DMS53 treated with DMSO at 0.1 percent for 48 hours (cell line): ENCODE data around the gene ASAP2.

Source experiments
- DNase-seq: peaks from one replicate; lab custom pipeline; 2025; ENCODE audit not compliant: unreplicated experiment; lab: John Stamatoyannopoulos, UW

ASAP2 gene

DNA sequence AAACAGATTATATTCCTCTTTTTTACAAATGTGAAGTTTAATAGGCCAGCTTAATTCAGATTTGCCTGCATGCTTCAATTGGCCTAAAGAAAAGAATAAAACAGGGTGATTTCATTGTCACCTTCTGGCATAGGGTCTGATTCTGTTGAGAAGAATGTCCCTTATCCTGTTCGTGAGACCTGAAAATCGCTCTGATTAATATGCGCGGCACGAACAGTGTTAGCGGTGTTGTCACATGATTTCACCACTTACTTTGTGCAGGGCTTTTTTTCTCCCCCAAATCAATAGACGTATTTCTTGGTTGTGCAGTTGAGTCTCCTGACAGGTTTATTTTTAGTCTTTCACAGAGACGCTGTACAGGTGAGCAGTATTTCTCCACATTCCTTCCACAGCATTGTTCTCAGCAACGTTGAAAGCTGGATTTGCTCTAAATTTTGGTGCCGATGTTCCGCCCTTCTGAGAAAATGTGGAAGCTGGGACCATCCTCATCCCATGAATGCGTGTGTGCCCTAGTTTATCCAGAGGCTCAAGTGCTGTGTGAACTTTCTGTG is 134.8 kb downstream of the ASAP2 start:
- DNase-seq, result no peak

DNA sequence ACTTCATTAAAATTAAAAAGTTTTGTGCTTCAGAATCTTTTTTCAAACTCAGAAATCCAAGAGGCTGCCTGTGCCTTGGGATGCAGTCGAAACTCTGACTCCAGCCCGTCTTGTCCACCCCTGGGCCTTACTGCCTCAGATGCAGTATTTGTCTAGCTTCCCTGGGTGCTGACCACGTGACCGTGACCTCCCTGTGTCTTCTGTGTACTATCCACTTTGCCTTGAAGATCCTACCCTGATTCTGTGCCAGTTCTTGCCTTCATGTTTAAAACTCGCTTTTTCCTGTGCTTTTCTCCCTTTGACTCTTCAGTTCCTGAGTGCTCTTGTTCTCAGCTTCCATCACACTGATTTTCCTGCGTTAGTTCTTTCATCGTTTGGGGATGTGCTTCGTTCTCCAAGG is 136.0 kb downstream of the ASAP2 start:
- DNase-seq, result no peak

DNA sequence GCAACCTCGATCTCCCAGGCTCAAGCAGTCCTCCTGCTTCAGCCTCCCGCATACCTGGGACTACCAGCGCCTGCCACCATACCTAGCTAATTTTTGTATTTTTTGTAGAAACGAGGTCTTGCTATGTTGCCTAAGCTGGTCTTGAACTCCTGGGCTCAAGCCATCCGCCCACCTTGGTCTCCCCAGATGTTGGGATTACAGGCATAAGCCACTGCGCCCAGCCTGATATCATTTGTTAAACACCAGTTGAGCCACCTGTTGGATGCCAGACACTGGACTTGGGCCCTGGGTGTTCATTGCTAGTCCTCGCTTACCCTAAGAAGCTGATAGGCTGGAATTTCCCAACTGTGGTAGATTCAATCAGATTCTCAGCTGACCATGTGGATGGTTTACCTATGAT is 136.9 kb downstream of the ASAP2 start:
- no peak for DNase-seq

DNA sequence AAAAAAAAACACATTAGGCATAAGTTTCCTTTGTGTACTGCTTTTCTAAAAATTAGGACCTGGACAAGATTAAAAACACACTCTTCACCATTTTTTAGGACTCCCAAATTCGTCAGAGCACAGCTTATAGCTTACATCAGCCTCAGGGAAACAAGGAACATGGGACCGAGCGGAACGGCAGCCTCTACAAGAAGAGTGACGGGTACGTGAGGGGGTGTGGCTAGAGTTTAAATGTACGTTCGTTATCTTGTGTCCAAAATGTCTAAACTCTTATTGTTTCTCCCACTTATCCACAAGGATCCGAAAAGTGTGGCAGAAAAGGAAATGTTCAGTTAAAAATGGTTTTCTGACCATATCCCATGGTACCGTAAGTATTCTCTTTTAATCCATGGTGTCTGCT is 137.8 kb downstream of the ASAP2 start:
- no peak for DNase-seq

DNA sequence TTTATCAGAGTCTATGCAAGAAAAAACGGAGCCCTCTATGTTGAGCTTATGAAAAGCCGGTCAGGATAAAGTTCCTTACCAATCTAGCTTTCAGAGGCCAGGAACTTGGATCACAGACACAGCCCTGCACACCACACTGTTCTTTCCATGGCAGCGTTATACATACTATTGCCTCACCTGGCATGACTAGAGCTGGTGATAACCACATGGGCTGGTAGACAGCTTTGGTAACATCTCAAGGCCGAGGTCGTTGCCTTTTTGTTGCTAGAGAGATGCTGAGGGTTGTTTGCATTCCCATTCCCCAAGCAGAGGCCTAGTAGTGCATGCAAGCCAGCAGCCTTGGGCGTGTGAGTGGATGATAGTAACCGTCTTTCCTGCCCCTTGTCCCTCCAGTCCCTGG is 138.7 kb downstream of the ASAP2 start:
- DNase-seq, result no peak

DNA sequence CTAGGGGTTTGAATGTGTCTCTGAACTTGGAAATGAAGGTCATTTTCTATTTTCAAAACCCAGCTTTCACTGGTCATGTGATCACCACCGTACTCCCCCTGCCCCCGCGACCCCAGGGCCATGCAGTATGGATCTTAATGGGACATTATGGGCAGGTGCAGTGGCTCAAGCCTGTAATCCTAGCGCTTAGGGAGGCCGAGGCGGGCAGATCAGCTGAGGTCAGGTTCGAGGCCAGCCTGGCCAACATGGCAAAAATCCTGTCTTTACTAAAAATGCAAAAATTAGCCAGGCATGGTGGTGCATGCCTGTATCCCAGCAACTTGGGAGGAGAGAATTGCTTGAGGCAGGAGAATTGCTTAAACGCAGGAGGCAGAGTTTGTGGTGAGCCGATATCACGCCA is 139.4 kb downstream of the ASAP2 start:
- DNase-seq, result no peak

DNA sequence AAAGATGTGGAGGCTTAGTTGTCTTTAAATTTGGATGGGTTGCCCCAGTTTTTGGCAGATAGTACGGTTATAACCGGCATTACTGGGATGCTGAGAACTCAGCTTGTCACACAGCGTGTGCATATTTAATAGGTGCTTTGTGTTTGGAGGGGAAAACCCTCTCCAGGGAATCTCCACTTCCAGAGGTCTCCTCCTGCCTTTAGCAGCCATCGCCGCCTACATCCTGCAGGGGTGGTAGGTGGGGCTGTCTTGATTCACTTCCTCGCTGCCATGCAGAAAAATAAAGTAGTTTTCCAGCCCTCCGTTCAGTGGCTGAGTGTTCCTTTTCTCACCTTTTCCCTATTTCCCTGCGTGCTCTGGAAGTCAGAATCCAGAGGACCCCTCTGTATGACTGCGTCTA is 140.3 kb downstream of the ASAP2 start:
- no peak for DNase-seq

DNA sequence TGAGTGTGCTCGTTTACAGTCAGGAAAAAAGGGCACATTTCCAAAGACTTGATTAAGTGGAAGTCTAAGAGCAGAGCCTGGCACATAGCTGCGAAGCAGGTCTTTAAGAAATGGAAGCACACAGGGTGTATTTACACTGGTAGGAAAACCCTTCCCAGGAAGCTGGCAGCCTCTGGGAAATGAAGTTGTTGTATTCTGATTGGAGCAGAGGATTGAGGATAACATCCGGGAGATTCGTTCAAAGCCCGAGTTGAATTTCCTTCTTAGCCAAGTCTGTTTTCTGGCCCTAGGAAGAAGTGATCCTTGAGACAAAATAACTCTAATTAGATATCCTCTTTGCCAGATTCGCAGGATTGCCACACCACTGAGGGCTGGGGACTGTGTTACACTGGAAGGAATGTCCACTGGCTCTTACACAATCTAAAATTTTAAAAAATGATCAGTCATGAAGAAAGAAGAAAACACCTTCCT is 140.8 kb downstream of the ASAP2 start:
- no peak for DNase-seq

DNA sequence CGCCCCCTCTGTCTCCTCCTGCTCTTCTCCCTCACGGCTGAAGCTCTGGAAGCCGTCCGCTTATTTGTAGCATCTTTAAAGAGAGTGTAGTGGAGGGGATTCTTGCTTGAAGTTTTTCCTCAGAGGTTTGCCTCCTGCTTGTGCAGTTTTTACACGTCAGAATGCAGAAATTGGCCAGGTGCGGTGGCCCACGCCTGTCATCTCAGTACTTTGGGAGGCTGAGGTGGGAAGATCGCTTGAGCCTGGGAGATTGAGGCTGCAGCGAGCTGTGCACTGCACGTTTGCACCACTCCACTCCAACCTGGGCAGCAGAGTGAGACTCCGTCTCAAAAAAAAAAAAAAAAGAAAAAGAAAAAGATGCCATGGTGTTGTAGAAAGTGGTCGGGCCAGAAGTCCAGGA is 147.7 kb downstream of the ASAP2 start:
- no peak for DNase-seq

DNA sequence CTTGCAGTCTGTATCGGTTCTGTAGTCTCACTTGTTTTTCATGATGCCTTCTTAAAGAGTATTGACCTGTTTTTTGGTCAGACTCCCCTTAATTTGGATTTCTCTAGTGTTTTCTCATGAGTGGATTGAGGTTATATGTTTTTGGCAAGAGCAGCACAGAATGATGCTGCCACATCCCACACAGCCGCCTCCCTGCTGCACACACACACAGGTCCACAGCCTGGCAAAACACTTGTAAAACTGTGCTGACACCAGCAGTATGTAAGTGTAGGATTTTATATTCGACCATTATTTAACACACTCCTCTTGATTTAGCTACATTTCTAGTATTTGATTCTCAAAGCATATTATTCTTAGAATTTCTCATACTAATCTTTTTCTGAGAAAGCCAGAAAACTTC is 148.7 kb downstream of the ASAP2 start:
- no peak for DNase-seq

DNA sequence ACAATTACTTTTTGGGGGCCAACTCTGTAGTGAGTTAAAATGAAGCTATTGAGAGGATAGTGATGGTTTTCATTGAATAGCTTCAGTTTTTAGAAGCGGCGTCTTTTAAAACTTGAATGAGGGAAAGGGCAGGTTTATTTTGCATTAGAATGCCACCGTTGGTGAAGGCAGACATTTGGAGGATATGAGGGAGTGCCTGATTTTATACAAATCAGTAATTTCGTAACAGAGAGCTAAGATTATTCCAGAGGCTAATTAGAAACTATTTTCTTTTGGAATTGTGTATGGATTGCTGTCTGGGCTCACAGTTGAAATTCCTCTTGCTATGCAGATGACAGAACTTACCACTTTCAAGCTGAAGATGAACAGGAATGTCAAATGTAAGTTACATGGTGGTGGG is 149.1 kb downstream of the ASAP2 start:
- no peak for DNase-seq

DNA sequence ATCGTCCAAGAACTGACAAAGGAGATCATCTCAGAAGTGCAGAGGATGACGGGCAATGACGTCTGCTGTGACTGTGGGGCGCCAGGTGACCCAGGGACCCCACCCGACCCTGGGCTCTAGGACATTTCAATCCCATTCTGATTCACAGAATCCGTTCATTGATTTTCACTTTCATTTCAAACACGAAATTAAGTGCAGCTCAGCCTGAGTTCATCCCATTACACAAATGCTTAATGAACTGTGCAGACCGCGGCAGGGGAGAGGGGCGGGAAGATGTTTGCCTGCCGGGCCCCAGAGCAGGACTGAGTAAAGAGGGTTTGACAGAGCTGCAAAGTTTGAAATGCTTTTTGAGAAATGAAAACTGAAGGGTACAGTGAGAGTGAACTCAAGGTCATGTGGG is 149.6 kb downstream of the ASAP2 start:
- DNase-seq, result no peak

DNA sequence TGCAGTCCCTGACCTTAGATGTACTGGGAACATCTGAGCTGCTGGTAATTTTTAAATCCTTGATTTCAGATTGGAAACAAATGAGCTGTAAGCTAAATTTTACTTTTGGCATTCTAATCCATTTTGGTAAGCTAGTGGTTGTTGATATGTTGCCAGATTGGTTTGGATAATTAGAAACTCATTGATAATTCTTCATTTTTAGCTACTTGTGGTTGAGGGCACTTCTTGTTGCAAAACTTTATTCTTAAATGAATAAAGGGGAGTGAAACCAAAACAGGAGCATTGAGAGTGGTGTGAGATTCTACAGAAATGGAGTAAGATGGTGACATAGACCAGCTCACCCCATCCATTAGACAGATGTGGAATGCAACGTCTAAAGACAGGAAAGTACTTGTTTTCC is 152.2 kb downstream of the ASAP2 start:
- DNase-seq, result no peak

DNA sequence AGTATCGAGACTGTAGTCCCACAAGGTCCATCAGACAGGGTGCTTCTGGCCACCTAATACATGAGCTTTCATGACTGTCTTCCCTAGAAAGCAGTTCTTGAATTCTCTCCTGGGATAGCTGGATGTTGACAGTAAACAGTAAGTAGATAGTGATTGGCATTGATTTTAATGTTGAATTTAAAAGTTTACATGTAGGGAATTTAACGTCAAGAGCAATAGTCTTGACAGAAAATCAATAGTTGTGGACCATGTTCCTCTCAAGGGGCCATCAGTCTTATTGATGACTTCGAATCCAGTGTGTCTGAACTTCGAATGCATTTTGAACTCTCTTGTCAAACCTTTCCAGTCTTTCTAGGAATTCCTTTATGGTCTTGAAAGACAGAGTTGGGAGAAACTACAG is 152.9 kb downstream of the ASAP2 start:
- no peak for DNase-seq

DNA sequence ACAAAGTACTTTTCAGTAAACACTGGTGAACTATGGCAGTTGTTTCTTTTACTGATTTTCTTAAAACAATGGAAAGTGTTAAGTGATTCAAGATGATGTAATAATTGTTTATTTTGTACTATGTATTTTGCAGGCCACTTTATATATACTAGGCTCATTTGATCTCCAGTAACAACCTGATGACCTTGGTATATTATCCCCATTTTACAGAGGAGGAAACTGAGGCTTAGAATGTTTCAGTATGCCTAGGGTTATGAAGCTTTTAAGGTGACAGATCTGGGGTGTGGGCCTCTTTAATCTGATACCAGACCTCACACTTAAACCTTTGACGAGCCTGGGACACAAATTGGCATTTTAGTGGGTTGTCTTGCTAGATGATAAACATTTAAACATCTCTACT is 153.5 kb downstream of the ASAP2 start:
- no peak for DNase-seq

DNA sequence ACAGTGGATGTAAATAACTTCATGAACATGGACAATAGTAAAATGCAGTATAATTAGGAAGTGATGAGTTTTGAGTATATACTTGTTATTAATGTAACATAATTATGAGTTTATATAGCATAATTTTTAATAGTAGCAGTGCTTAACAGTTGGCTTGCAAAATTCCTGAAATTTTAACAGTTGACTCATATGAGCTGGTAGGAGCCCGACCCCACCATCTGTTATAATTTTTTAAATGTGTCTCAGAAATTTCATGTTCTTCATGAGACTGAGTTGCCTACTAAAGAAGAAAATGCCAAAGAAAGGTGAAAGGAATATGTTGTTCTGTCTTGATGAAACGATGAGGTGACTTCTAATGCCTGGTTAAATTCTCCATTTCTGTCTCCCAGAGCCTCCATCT is 154.1 kb downstream of the ASAP2 start:
- DNase-seq, result no peak

DNA sequence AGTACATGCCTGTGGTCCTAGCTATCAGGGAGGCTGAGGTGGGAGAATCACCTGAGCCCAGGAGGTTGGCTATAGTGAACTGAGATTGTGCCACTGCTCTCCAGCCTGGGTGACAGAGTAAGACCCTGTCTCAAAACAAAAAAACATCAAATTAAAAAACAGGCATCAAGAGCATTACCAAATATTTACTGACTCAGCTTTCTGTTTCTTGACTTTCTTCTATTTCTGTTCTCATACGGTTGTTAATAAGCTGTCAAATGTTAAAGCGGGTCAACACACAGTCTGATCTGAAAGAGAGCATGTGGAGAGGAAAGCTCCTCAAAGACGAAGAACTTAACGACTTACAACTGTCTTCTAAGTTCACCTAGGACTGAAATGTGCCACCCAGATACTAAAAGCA is 157.8 kb downstream of the ASAP2 start:
- DNase-seq, result no peak

DNA sequence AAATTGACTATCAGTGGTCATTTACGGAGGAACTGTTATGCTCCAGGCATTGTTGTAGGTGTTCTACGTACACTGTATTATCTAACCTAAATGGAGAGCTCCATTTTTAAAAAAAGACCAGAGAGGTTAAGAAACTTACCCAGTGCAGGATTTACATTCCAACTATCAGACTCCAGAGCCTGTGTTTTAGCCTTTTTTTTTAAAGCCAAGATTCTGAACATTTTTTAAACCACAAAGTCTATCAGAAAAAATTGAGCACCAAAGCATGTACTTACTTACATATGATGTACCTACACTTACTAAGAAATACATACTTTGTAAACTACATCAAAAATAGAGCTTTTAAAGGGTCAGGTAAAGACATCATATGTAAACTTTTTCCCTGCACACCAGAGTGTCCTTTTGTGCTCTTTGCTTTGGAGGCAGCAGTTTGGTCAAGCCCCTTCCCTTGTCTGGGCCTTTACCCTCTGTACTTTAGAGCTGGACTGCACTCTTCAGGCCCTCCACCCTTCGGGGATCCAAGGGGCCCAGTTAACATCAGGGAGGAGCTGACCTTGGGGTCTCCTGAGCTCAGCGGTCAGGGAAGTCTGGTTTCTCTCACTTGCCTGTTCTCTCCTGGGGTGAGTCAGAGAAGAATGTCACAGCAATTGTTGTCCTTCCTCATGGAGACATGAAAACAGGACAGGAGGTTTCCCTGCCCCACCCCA is 158.3 kb downstream of the ASAP2 start:
- DNase-seq, result no peak

DNA sequence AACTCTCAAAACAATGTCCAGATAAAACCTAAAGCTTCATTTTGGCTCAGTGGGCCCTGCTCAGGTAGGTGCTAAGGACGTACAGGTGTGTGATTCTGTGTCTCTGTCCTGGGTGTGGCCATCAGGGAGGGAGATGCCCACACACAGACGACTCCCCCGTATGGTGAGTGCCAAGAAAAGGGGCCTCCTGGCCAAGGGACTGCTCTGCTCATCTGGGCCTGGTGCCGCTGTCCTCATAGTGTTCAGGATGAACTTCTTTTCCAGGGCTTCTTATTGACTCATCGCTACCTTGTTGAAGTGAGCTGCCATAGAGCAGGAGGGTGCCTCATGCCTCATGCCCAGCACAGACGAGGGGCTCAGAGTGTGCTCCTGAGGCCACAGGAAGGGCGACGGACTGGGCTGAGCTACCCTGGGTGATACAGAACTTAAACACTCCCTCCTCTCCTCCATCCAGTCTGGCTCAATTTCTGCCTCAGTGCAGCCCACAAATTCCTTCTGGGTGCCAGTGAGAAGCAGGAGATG is 158.9 kb downstream of the ASAP2 start:
- no peak for DNase-seq

DNA sequence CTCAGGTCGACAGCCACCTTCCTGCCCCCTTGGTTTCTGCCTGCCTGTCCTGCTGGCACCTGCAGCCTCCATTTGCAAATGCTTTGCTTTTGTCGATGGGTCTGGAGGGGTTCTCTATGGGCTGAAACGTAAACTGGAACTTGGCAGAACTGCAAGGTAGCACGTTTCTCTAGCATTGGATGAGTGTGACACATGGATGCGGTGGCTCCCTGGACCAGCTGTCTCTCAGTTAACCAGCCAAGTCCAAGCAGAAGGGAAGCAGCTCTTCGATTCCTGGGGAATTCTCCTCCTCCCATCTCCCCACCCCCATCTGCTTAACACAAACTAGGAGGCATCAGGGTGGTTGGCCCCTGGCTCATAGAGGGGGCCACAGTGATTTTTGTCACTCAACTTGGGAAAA is 159.4 kb downstream of the ASAP2 start:
- DNase-seq, result no peak

DNA sequence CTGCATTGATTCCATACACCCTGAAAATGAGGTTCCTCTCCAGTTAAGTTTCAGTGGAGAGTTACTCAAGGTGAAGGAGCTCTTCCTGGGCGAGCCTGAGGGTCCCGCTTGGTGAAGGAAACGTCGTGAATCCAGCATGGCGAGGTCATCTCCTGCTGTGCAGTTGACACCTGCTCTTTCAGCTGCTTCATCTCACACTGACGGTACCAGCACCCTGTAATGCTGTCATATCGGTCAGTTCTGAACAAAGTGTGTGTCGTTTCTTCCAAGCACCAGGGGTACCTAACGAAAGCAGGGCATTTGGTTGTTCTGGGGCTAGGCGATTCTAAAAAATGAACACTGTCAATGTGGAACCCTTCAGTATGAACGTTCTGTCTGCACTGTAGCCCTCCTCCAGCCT is 164.1 kb downstream of the ASAP2 start:
- DNase-seq, result no peak

DNA sequence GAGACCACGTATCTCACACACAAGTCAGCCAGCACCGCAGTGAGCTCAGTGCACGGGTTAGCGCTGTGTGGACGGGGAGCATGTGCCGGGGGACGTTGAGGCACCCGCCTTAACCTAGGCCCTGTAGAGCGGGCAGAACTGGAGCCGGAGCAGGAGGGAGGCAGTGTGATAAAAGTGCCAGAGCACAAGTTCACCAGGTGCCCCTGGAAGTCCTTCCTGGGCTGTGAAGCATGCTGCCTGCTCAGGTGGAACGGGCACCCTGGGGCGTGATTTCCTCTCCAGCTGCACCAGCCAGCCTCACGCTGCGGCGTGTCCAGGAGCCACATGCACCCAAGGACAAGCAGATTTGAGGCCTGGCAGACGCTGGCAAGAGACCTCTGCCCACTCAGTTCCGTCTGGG is 166.4 kb downstream of the ASAP2 start:
- DNase-seq, result no peak

DNA sequence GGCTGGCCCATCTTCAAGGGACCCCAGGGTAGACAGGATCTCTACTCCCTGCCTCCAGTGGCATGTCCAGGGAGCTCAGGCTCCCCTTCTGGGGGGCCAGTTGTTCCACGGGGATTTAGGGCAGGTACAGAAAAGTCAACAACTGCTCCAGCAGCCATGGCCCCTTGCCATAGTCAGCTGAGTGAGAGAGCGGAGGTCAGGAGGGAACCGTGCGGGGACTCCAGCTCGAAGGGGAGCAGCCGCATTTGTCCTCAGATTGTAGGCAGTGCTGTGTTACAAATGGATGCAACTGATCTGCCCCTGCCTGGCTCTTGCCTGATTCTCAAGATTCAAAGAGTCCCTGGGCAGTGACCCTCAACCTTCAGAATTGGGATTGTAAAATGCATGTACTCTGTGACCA is 166.9 kb downstream of the ASAP2 start:
- DNase-seq, result no peak
